HepG2 (cell line): ENCODE data around the gene TSSK6. TPM values are rescaled to one million over a fixed set of nuclear protein-coding genes. Genes with fewer than 3 reads are reported as not detected.

Source experiments
- ARHGAP35 ChIP-seq: sonication (generic); formaldehyde crosslinking; IDR thresholded peaks from 2 replicates; pipeline ENCODE4 v1.9.0; 2022; ENCODE audit warnings: mild to moderate bottlenecking, inconsistent platforms, moderate library complexity, missing genetic modification reagents, borderline replicate concordance
- ATF7 ChIP-seq, 2 experiments: fragments of 450-650 bp in 1 of 2; sonication (generic) in 1 of 2; formaldehyde crosslinking in 1 of 2; IDR thresholded peaks; 2 replicates each; pipeline versions ENCODE4 v1.4.0 to v1.6.1; 2016 to 2020; ENCODE audit warnings: antibody characterized with exemption in 1 of 2, mild to moderate bottlenecking in 1 of 2, missing genetic modification reagents in 1 of 2
- CAMTA2 ChIP-seq: sonication (generic); formaldehyde crosslinking; IDR thresholded peaks from 2 replicates; pipeline ENCODE4 v1.4.0; 2020; ENCODE audit warnings: mild to moderate bottlenecking, missing genetic modification reagents, borderline replicate concordance
- GPBP1L1 ChIP-seq: sonication (generic); formaldehyde crosslinking; IDR thresholded peaks from 2 replicates; pipeline ENCODE4 v1.5.0; 2020; ENCODE audit warnings: mild to moderate bottlenecking, missing genetic modification reagents
- IKZF5 ChIP-seq: IDR thresholded peaks from 2 replicates; pipeline ENCODE4 v1.6.1; 2018; ENCODE audit warnings: missing genetic modification reagents, mild to moderate bottlenecking, missing compliant biosample characterization
- KLF16 ChIP-seq, 2 experiments: sonication (generic) in 1 of 2; formaldehyde crosslinking in 1 of 2; IDR thresholded peaks; 2 replicates each; pipeline versions ENCODE4 v1.6.1 to v1.8.0; 2016 to 2023; ENCODE audit warnings: missing genetic modification reagents in 2 of 2, missing compliant biosample characterization in 1 of 2
- MIXL1 ChIP-seq: IDR thresholded peaks from 2 replicates; pipeline ENCODE4 v1.6.1; 2016
- MYC ChIP-seq: sonication (generic); formaldehyde crosslinking; IDR thresholded peaks from 2 replicates; pipeline ENCODE4 v1.9.0; 2021; ENCODE audit warnings: missing genetic modification reagents, borderline replicate concordance
- MYNN ChIP-seq: sonication (generic); formaldehyde crosslinking; IDR thresholded peaks from 2 replicates; pipeline ENCODE4 v1.4.0; 2020; ENCODE audit warnings: mild to moderate bottlenecking, low read depth, missing genetic modification reagents
- NFE2L2 ChIP-seq: fragments of 150-350 bp; IDR thresholded peaks from 2 replicates; pipeline ENCODE4 v1.6.1; 2014; ENCODE audit warnings: low read length
- NFIC ChIP-seq: IDR thresholded peaks from 2 replicates; pipeline ENCODE4 v1.6.1; 2012; ENCODE audit warnings: mild to moderate bottlenecking, low read length, inconsistent platforms
- NFRKB ChIP-seq: fragments of 450-650 bp; IDR thresholded peaks from 2 replicates; pipeline ENCODE4 v1.6.1; 2017
- NFYC ChIP-seq: IDR thresholded peaks from 2 replicates; pipeline ENCODE4 v1.6.1; 2016; ENCODE audit warnings: missing genetic modification reagents, missing compliant biosample characterization
- NKX3-1 ChIP-seq: sonication (generic); formaldehyde crosslinking; IDR thresholded peaks from 2 replicates; pipeline ENCODE4 v1.5.0; 2020; ENCODE audit warnings: missing genetic modification reagents
- PAWR ChIP-seq: sonication (generic); formaldehyde crosslinking; IDR thresholded peaks from 2 replicates; pipeline ENCODE4 v1.4.0; 2020; ENCODE audit warnings: missing genetic modification reagents, mild to moderate bottlenecking, borderline replicate concordance
- RNF2 ChIP-seq: fragments of 450-650 bp; conservative IDR thresholded peaks from 2 replicates; pipeline ENCODE4 v1.6.1; 2016; ENCODE audit warnings: low read depth
- RNF219 ChIP-seq: sonication (generic); formaldehyde crosslinking; IDR thresholded peaks from 2 replicates; pipeline ENCODE4 v1.5.0; 2020; ENCODE audit warnings: mild to moderate bottlenecking, missing genetic modification reagents
- SIN3B ChIP-seq: fragments of 150-350 bp; IDR thresholded peaks from 2 replicates; pipeline ENCODE4 v1.6.1; 2014; ENCODE audit warnings: low read length
- THYN1 ChIP-seq: sonication (generic); formaldehyde crosslinking; IDR thresholded peaks from 2 replicates; pipeline ENCODE4 v1.8.1; 2023; ENCODE audit warnings: low read depth, mild to moderate bottlenecking, moderate library complexity, missing genetic modification reagents, borderline replicate concordance
- ZBTB37 ChIP-seq: sonication (generic); formaldehyde crosslinking; IDR thresholded peaks from 2 replicates; pipeline ENCODE4 v1.4.0; 2020; ENCODE audit warnings: mild to moderate bottlenecking, missing genetic modification reagents
- ZNF335 ChIP-seq: sonication (generic); formaldehyde crosslinking; IDR thresholded peaks from 2 replicates; pipeline ENCODE4 v1.4.0; 2020; ENCODE audit warnings: missing genetic modification reagents
- ZNF343 ChIP-seq: sonication (generic); formaldehyde crosslinking; IDR thresholded peaks from 2 replicates; pipeline ENCODE4 v1.4.0; 2020; ENCODE audit warnings: mild to moderate bottlenecking, missing genetic modification reagents
- ZNF44 ChIP-seq: sonication (generic); formaldehyde crosslinking; IDR thresholded peaks from 2 replicates; pipeline ENCODE4 v1.5.1; 2020; ENCODE audit warnings: mild to moderate bottlenecking, missing genetic modification reagents
- ZNF724P ChIP-seq: sonication (generic); formaldehyde crosslinking; IDR thresholded peaks from 2 replicates; pipeline ENCODE4 v1.8.0; 2022; ENCODE audit warnings: missing genetic modification reagents, borderline replicate concordance
- ZNF746 ChIP-seq: sonication (generic); formaldehyde crosslinking; IDR thresholded peaks from 2 replicates; pipeline ENCODE4 v1.8.0; 2022; ENCODE audit warnings: mild to moderate bottlenecking, missing genetic modification reagents
- polyA plus RNA-seq, 8 experiments: library from polyadenylated mRNA; depleted of rRNA in 3 of 8; stranded (reverse) in 7 of 8; unstranded in 1 of 8; fragments of >200 nt; fragmentation: Illumina TruSeq in 4 of 8; extraction: Trizol in 4 of 8; gene quantifications; 2 replicates each; pipeline versions ENCODE4 v1.2.1 to v1.2.3, GENCODE V29; 2011 to 2016; ENCODE audit warnings: low read depth in 4 of 8, missing spikeins in 1 of 8, mixed read lengths in 1 of 8; ENCODE audit not compliant: insufficient read depth in 1 of 8
- total RNA-seq, 5 experiments: library from RNA; depleted of rRNA; stranded (reverse); fragments of >200 nt; fragmentation: Illumina TruSeq; extraction: Trizol; gene quantifications; 2 replicates each; pipeline ENCODE4 v1.2.3, GENCODE V29; 2016; ENCODE audit warnings: low read depth in 1 of 5

TSSK6 gene
- total and polyA plus RNA-seq, 2 of the 13 experiments (the other 11 are each of a cell fraction or from before 2014, with no cell fraction given), result 0.71 to 1.2 TPM

- TF ChIP-seq ZBTB37 (CRISPR knock-in tag) (no peak), NFIC (no peak), RNF219 (CRISPR knock-in tag) (no peak), IKZF5 (CRISPR knock-in tag) (peak; percentile 64; the same call in 1 of the 2 replicates), RNF2 (no peak), ZNF746 (CRISPR knock-in tag) (0 out of 2 replicates have a peak, but pooled peaks have one; percentile 58), MYC (CRISPR knock-in tag) (peak; percentile 85; the same call in 1 of the 2 replicates), KLF16 (CRISPR knock-in tag; IDR thresholded peaks at IDR 0.05) (peak in 1 of 2 experiments; percentile 76; a peak in 1 of 4 replicates), NFE2L2 (no peak), NFRKB (no peak; the same call in 1 of the 2 replicates), MYNN (CRISPR knock-in tag) (no peak), NFYC (no peak), MIXL1 (CRISPR knock-in tag) (peak; percentile 76), PAWR (CRISPR knock-in tag) (no peak), NKX3-1 (CRISPR knock-in tag) (no peak), ZNF44 (CRISPR knock-in tag) (0 out of 2 replicates have a peak, but pooled peaks have one; percentile 71), CAMTA2 (CRISPR knock-in tag) (no peak), THYN1 (CRISPR knock-in tag) (no peak), ZNF724P (CRISPR knock-in tag) (0 out of 2 replicates have a peak, but pooled peaks have one; percentile 37), ZNF343 (CRISPR knock-in tag) (no peak), ZNF335 (CRISPR knock-in tag) (0 out of 2 replicates have a peak, but pooled peaks have one; percentile 41), GPBP1L1 (no peak), ARHGAP35 (CRISPR knock-in tag) (no peak), SIN3B (peak; percentile 32; the same call in 1 of the 2 replicates), ATF7 (IDR thresholded peaks at IDR 0.05) (no peak), ATF7 (CRISPR knock-in tag; IDR thresholded peaks at IDR 0.05) (peak; percentile 77)
These were observed 533 bp upstream of the TSSK6 start, which contains the start of gene NDUFA13 (continued) for GRCh38 chr19:19515642-19516519.
